H9 (cell line): ENCODE results near the gene JTB. TPM values are rescaled to one million over a fixed set of nuclear protein-coding genes. Genes with fewer than 3 reads are reported as not detected.
A peak's percentile ranks its signal among the peaks of the same experiment; 100 is the strongest.

Source experiments
- DNase-seq: peaks from one replicate; pipeline ENCODE4 v3.0.0-alpha.2; 2017
- H2AFZ ChIP-seq: one replicate; pipeline ENCODE4 v1.6.1; 2013; ENCODE audit warnings: mild to moderate bottlenecking, low read length, control low read depth, moderate library complexity
- H2AK5ac ChIP-seq: 2 replicates; pipeline ENCODE4 v1.6.1; 2013; ENCODE audit warnings: low read length, control low read depth, mixed read lengths; ENCODE audit not compliant: insufficient read length
- H2BK120ac ChIP-seq: one replicate; pipeline ENCODE4 v1.6.1; 2013; ENCODE audit warnings: low read depth, mild to moderate bottlenecking, low read length, control low read depth, inconsistent platforms; ENCODE audit not compliant: poor library complexity, severe bottlenecking
- H2BK12ac ChIP-seq: 2 replicates; pipeline ENCODE4 v1.6.1; 2013; ENCODE audit warnings: low read length, control low read depth, mixed read lengths, low read depth; ENCODE audit not compliant: insufficient read length
- H2BK15ac ChIP-seq: 2 replicates; pipeline ENCODE4 v1.6.1; 2013; ENCODE audit warnings: low read depth, low read length, control low read depth
- H2BK20ac ChIP-seq: one replicate; pipeline ENCODE4 v1.6.1; 2013; ENCODE audit warnings: low read depth, mild to moderate bottlenecking, low read length, control low read depth, inconsistent platforms; ENCODE audit not compliant: poor library complexity, severe bottlenecking
- H2BK5ac ChIP-seq: 2 replicates; pipeline ENCODE4 v1.6.1; 2013; ENCODE audit warnings: low read length, control low read depth, mixed read lengths; ENCODE audit not compliant: insufficient read length
- H3K14ac ChIP-seq: 2 replicates; pipeline ENCODE4 v1.6.1; 2013; ENCODE audit warnings: low read length, control low read depth; ENCODE audit not compliant: insufficient read depth
- H3K18ac ChIP-seq: 2 replicates; pipeline ENCODE4 v1.6.1; 2013; ENCODE audit warnings: low read depth, mild to moderate bottlenecking, mixed read lengths, low read length, control low read depth; ENCODE audit not compliant: insufficient read length
- H3K23ac ChIP-seq: 2 replicates; pipeline ENCODE4 v1.6.1; 2013; ENCODE audit warnings: low read length, control low read depth, mixed read lengths, low read depth; ENCODE audit not compliant: insufficient read length
- H3K23me2 ChIP-seq: 2 replicates; pipeline ENCODE4 v1.6.1; 2013; ENCODE audit warnings: low read depth, mild to moderate bottlenecking, mixed read lengths, low read length, control low read depth; ENCODE audit not compliant: insufficient read length, poor library complexity, severe bottlenecking
- H3K27ac ChIP-seq: 2 replicates; pipeline ENCODE4 v1.5.1; 2013; ENCODE audit warnings: low read length, control low read depth, mixed read lengths, low read depth; ENCODE audit not compliant: insufficient read length
- H3K27me3 ChIP-seq: 2 replicates; pipeline ENCODE4 v1.6.1; 2013; ENCODE audit warnings: low read length, control low read depth, inconsistent platforms; ENCODE audit not compliant: insufficient read depth
- H3K4ac ChIP-seq: 2 replicates; pipeline ENCODE4 v1.6.1; 2013; ENCODE audit warnings: low read depth, mild to moderate bottlenecking, control low read depth, inconsistent platforms, low read length, moderate library complexity
- H3K4me1 ChIP-seq: 2 replicates; pipeline ENCODE4 v1.6.1; 2013; ENCODE audit warnings: low read length, control low read depth, inconsistent platforms; ENCODE audit not compliant: insufficient read depth
- H3K4me2 ChIP-seq: 2 replicates; pipeline ENCODE4 v1.6.1; 2013; ENCODE audit warnings: low read length, control low read depth, mixed read lengths; ENCODE audit not compliant: insufficient read length, insufficient read depth
- H3K56ac ChIP-seq: 2 replicates; pipeline ENCODE4 v1.6.1; 2013; ENCODE audit warnings: low read depth, mild to moderate bottlenecking, mixed read lengths, low read length, control low read depth; ENCODE audit not compliant: insufficient read length
- H3K79me1 ChIP-seq: 2 replicates; pipeline ENCODE4 v1.6.1; 2013; ENCODE audit warnings: low read depth, mild to moderate bottlenecking, moderate library complexity, low read length, control low read depth, inconsistent platforms; ENCODE audit not compliant: insufficient read depth, poor library complexity, severe bottlenecking
- H3K79me2 ChIP-seq: 2 replicates; pipeline ENCODE4 v1.6.1; 2013; ENCODE audit warnings: low read length, control low read depth, inconsistent platforms; ENCODE audit not compliant: insufficient read depth
- H3K9ac ChIP-seq: 2 replicates; pipeline ENCODE4 v1.6.1; 2013; ENCODE audit warnings: low read length, control low read depth, mixed read lengths; ENCODE audit not compliant: insufficient read length; ENCODE audit errors: extremely low read depth
- H3K9me3 ChIP-seq: one replicate; pipeline ENCODE4 v1.6.1; 2013; ENCODE audit warnings: low read depth, low read length, inconsistent platforms; ENCODE audit not compliant: control insufficient read depth
- H3T11ph ChIP-seq: one replicate; pipeline ENCODE4 v1.6.1; 2013; ENCODE audit warnings: mild to moderate bottlenecking, low read length, control low read depth, inconsistent platforms
- H4K20me1 ChIP-seq: one replicate; pipeline ENCODE4 v1.6.1; 2013; ENCODE audit not compliant: control insufficient read depth, insufficient read length, insufficient read depth
- H4K5ac ChIP-seq: 2 replicates; pipeline ENCODE4 v1.6.1; 2013; ENCODE audit warnings: low read depth, mild to moderate bottlenecking, mixed read lengths, low read length, control low read depth; ENCODE audit not compliant: insufficient read length
- H4K8ac ChIP-seq: replicated peaks from 2 replicates; pipeline ENCODE4 v1.6.1; 2013; ENCODE audit warnings: low read length, control low read depth, mixed read lengths, low read depth; ENCODE audit not compliant: insufficient read length
- H4K91ac ChIP-seq: 2 replicates; pipeline ENCODE4 v1.6.1; 2013; ENCODE audit warnings: low read depth, mild to moderate bottlenecking, moderate library complexity, mixed read lengths, low read length, control low read depth; ENCODE audit not compliant: insufficient read length
- H3K27ac Mint-ChIP-seq, 3 experiments: 2 replicates in 2 of 3; 3 replicates in 1 of 3; pipeline ENCODE4 v1.8.0; 2020 to 2021; ENCODE audit warnings: mixed read lengths in 3 of 3, mild to moderate bottlenecking in 1 of 3, moderate library complexity in 1 of 3
- H3K27me3 Mint-ChIP-seq: 2 replicates; pipeline ENCODE4 v1.8.0; 2021; ENCODE audit warnings: low read depth, mild to moderate bottlenecking, moderate library complexity, mixed read lengths
- H3K36me3 Mint-ChIP-seq, 3 experiments: 2 replicates in 2 of 3; 3 replicates in 1 of 3; pipeline ENCODE4 v1.8.0; 2020 to 2021; ENCODE audit warnings: low read depth in 3 of 3, mixed read lengths in 3 of 3; ENCODE audit not compliant: insufficient read depth in 1 of 3
- H3K4me1 Mint-ChIP-seq, 2 experiments: 2 replicates each; pipeline ENCODE4 v1.8.0; 2020; ENCODE audit warnings: mixed read lengths in 2 of 2
- H3K4me3 Mint-ChIP-seq, 2 experiments: 2 replicates in 1 of 2; 3 replicates in 1 of 2; pipeline ENCODE4 v1.8.0; 2020 to 2021; ENCODE audit warnings: mild to moderate bottlenecking in 2 of 2, mixed read lengths in 2 of 2, moderate library complexity in 1 of 2
- H3K9me3 Mint-ChIP-seq, 2 experiments: 2 replicates in 1 of 2; 3 replicates in 1 of 2; pipeline ENCODE4 v1.8.0; 2020; ENCODE audit warnings: mild to moderate bottlenecking in 2 of 2, mixed read lengths in 2 of 2, moderate library complexity in 1 of 2
- WGBS: extraction: QIAGEN DNeasy Blood & Tissue Kit; methylation state at CpG from one replicate; pipeline ENCODE4 v1.1.7; 2013; ENCODE audit warnings: missing lambda C conversion rate, low lambda C conversion rate, mixed read lengths; ENCODE audit not compliant: insufficient read length; ENCODE audit errors: extremely low coverage; 5-methylcytosine and 5-hydroxymethylcytosine counted together
- total RNA-seq: library from RNA; stranded (reverse); gene quantifications from 2 replicates; pipeline ENCODE4 v1.2.1, GENCODE V29; 2021
- TF ChIP-seq, protein P1 (sequence below): fragments of 200-600 bp; sonication (generic); conservative IDR thresholded peaks from 3 replicates; pipeline ENCODE4 v1.8.0; 2021; ENCODE audit warnings: antibody characterized with exemption, mild to moderate bottlenecking

Gene JTB
- total RNA-seq, 1 experiment from 2014 or later = 85.4 TPM

DNA sequence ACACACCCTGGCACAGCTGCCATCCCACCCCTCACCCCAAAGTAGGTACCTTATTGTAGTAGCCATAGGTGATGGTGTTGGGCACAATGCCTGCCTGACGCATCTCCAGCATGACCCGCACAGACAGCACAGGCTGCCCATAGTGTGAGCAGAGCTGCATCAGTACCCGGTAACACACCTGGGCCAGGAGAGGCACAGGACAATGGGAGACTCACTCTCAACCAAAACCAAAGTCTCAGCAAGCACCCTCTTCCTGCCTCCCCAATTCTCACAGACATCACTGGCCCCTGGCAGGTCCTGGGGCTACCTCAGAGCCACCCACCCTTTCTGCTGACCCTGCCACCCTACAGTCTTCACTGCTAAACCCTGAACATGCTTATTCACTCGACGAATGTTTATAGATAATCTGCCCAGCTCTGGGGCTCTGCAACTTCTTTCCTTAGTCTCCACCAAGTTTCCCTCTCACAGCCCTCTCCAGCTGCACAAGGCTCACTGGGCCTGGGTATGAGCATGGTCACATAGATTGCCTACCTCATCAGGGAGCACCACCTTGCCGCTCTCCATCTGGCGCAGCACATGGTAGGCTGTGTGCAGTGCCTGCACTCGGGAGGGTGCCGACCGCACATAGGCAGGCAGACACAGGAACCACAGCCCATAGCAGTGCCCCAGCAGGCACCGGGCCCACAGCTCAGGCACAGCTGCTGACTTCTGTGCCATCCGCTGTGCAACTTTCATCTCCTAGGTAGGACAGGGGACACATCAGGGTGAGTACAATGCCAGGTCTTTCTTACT is 41.3 kb downstream of the JTB start:
- no peaks in the 10 kb centered on the region for H3K9me3 ChIP-seq
- H3K27ac ChIP-seq = no peak overlapping the region
- H3K23ac ChIP-seq = no peak overlapping the region
- no peak overlapping the region for H3K4ac ChIP-seq
- H2BK20ac ChIP-seq = no peak overlapping the region
- no peak overlapping the region for H3K14ac ChIP-seq
- H2BK15ac ChIP-seq = no peak overlapping the region
- Mint-ChIP-seq H3K4me3 (no peak overlapping the region), H3K27ac (no peak overlapping the region; a peak in 1 of 7 replicates), H3K36me3 (peaks cover 50 to 87% (median 79%) of the 10 kb centered on the region in 3 experiments), H3K4me1 (no peaks in the 10 kb centered on the region), H3K9me3 (no peaks in the 10 kb centered on the region), H3K27me3 (no peaks in the 10 kb centered on the region)
- H3T11ph ChIP-seq = no peak overlapping the region
- no peak overlapping the region for H4K91ac ChIP-seq
- H3K79me1 ChIP-seq = no peaks in the 10 kb centered on the region
- H3K18ac ChIP-seq = no peak overlapping the region
- no peak overlapping the region for H3K9ac ChIP-seq
- no CpG with 5 or more reads among the region's 12 CpGs for WGBS
- H4K8ac ChIP-seq = no peak overlapping the region
- no peaks in the 10 kb centered on the region for H3K4me1 ChIP-seq
- no peaks in the 10 kb centered on the region for H3K23me2 ChIP-seq
- H4K20me1 ChIP-seq = peaks cover 3% of the 10 kb centered on the region
- no peak overlapping the region for H2BK120ac ChIP-seq
- no peak overlapping the region for H2AFZ ChIP-seq
- no peak overlapping the region for H2BK5ac ChIP-seq
- H3K56ac ChIP-seq = no peak overlapping the region
- TF ChIP-seq, protein P1, sequence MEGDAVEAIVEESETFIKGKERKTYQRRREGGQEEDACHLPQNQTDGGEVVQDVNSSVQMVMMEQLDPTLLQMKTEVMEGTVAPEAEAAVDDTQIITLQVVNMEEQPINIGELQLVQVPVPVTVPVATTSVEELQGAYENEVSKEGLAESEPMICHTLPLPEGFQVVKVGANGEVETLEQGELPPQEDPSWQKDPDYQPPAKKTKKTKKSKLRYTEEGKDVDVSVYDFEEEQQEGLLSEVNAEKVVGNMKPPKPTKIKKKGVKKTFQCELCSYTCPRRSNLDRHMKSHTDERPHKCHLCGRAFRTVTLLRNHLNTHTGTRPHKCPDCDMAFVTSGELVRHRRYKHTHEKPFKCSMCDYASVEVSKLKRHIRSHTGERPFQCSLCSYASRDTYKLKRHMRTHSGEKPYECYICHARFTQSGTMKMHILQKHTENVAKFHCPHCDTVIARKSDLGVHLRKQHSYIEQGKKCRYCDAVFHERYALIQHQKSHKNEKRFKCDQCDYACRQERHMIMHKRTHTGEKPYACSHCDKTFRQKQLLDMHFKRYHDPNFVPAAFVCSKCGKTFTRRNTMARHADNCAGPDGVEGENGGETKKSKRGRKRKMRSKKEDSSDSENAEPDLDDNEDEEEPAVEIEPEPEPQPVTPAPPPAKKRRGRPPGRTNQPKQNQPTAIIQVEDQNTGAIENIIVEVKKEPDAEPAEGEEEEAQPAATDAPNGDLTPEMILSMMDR = no peak
- no peak overlapping the region for H2BK12ac ChIP-seq
- no peaks in the 10 kb centered on the region for H3K27me3 ChIP-seq
- DNase-seq = peak; percentile 8
- H3K4me2 ChIP-seq = no peak overlapping the region
- no peak overlapping the region for H2AK5ac ChIP-seq
- H3K79me2 ChIP-seq = no peaks in the 10 kb centered on the region
- no peak overlapping the region for H4K5ac ChIP-seq
